Measurements from ENCODE around the gene DSCAM. TPM values are rescaled to one million over a fixed set of nuclear protein-coding genes. Genes with fewer than 3 reads are reported as not detected.

DSCAM gene
- total RNA-seq, 1 experiment from 2014 or later, result not detected

DNA sequence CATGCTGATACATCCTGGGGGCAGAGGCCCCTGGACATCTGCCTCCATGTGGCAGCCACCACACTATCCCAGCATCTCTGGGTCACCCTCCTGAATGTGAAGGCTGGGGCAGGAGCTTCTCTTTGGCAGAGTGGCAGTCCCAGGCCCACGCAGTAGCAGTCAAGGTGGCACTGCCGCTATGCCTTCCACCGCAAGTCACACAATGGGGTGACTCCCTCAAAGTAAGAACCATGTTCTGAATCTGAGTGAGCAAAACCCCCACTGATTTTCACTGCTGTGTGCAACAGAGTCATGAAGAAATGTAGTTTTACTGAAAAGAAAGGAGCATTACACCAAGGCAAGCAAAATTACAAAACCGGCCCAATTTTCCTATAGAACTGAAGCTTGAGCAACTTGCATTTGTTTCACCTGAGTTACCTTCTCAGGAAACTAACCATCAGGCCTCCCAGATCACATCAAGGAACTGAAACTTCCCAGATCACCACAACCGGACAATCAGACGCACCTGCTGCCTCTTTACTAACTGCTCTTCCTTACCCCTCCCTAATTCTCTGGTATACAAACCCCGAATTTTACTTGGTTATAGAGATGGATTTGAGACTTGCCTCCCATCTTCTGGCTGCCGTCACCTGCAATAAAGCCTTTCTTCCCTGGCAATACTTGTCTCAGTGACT lies 877.1 kb downstream of the DSCAM start (continued):
- no peak for TF ChIP-seq ELF1 (IDR thresholded peaks at IDR 0.05; ENCODE audit: borderline replicate concordance, low read depth)
- TF ChIP-seq, protein P1, sequence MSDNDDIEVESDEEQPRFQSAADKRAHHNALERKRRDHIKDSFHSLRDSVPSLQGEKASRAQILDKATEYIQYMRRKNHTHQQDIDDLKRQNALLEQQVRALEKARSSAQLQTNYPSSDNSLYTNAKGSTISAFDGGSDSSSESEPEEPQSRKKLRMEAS (IDR thresholded peaks at IDR 0.05), result no peak
- no peak for TF ChIP-seq CEBPB (IDR thresholded peaks at IDR 0.05; ENCODE audit: low read depth)
- TF ChIP-seq CBX3 (IDR thresholded peaks at IDR 0.05; ENCODE audit: low read depth), result no peak
- TF ChIP-seq JUND (IDR thresholded peaks at IDR 0.05), result no peak
- TF ChIP-seq YY1 (IDR thresholded peaks at IDR 0.05; ENCODE audit: extremely low read depth, insufficient replicate concordance, low read depth, low read length), result no peak
- TF ChIP-seq SP1 (IDR thresholded peaks at IDR 0.05; ENCODE audit: low read depth), result no peak
- TF ChIP-seq SRF (IDR thresholded peaks at IDR 0.05; ENCODE audit: low read depth), result no peak
- no peak for TF ChIP-seq EGR1 (IDR thresholded peaks at IDR 0.05; ENCODE audit: low read depth)

DNA sequence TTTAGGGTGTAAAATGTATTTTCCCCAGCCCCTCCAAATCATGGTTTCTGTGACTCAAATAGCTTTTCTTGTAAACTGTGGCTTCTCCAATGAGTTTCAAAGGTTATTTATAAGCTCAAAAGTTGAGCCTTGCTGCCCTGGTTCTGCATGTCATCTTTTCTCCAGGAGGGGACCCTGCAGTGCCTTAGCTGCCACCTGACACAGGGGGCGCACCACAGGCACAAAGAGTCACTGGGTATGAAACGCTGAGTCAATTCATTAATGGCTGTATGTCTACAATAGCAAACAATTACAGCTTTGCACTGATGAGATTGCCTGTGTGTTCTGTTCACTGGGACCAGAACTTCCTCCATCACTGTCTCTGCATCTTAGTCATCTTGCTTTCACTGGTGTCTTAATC lies 878.9 kb downstream of the DSCAM start:
- H3K27me3 ChIP-seq (ENCODE audit: insufficient read depth, low read length), result no peaks in the 10 kb centered on the region
- intact Hi-C loops (cut with micrococcal nuclease), result no loop called here
- TF ChIP-seq ZNF274 (IDR thresholded peaks at IDR 0.05; ENCODE audit: low read depth, low read length) (no peak), CEBPB (IDR thresholded peaks at IDR 0.05; ENCODE audit: low read depth) (no peak), SRF (IDR thresholded peaks at IDR 0.05; ENCODE audit: low read depth) (no peak), CBX3 (IDR thresholded peaks at IDR 0.05; ENCODE audit: low read depth) (no peak), POLR2AphosphoS5 (IDR thresholded peaks at IDR 0.05; ENCODE audit: low read depth, low read length) (no peak), ZFX (IDR thresholded peaks at IDR 0.05) (no peak), JUND (IDR thresholded peaks at IDR 0.05) (no peak), EGR1 (IDR thresholded peaks at IDR 0.05; ENCODE audit: low read depth) (no peak), TCF7L2 (IDR thresholded peaks at IDR 0.05; ENCODE audit: borderline replicate concordance, extremely low read depth, insufficient read depth, insufficient read length) (no peak)
- TF ChIP-seq, protein P1 (IDR thresholded peaks at IDR 0.05), result no peak
- TF ChIP-seq, protein P2, sequence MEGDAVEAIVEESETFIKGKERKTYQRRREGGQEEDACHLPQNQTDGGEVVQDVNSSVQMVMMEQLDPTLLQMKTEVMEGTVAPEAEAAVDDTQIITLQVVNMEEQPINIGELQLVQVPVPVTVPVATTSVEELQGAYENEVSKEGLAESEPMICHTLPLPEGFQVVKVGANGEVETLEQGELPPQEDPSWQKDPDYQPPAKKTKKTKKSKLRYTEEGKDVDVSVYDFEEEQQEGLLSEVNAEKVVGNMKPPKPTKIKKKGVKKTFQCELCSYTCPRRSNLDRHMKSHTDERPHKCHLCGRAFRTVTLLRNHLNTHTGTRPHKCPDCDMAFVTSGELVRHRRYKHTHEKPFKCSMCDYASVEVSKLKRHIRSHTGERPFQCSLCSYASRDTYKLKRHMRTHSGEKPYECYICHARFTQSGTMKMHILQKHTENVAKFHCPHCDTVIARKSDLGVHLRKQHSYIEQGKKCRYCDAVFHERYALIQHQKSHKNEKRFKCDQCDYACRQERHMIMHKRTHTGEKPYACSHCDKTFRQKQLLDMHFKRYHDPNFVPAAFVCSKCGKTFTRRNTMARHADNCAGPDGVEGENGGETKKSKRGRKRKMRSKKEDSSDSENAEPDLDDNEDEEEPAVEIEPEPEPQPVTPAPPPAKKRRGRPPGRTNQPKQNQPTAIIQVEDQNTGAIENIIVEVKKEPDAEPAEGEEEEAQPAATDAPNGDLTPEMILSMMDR (IDR thresholded peaks at IDR 0.05 in 2 of 3, conservative IDR thresholded peaks at IDR 0.05 in 1 of 3; ENCODE audit: borderline replicate concordance in 1 of 3, insufficient read depth in 1 of 3, low read depth in 2 of 3, low read length in 2 of 3), result no peak
- TF ChIP-seq, protein P3, sequence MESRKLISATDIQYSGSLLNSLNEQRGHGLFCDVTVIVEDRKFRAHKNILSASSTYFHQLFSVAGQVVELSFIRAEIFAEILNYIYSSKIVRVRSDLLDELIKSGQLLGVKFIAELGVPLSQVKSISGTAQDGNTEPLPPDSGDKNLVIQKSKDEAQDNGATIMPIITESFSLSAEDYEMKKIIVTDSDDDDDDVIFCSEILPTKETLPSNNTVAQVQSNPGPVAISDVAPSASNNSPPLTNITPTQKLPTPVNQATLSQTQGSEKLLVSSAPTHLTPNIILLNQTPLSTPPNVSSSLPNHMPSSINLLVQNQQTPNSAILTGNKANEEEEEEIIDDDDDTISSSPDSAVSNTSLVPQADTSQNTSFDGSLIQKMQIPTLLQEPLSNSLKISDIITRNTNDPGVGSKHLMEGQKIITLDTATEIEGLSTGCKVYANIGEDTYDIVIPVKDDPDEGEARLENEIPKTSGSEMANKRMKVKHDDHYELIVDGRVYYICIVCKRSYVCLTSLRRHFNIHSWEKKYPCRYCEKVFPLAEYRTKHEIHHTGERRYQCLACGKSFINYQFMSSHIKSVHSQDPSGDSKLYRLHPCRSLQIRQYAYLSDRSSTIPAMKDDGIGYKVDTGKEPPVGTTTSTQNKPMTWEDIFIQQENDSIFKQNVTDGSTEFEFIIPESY (IDR thresholded peaks at IDR 0.05; ENCODE audit: extremely low read depth, insufficient replicate concordance, low read length), result no peak
- TF ChIP-seq, protein P4, sequence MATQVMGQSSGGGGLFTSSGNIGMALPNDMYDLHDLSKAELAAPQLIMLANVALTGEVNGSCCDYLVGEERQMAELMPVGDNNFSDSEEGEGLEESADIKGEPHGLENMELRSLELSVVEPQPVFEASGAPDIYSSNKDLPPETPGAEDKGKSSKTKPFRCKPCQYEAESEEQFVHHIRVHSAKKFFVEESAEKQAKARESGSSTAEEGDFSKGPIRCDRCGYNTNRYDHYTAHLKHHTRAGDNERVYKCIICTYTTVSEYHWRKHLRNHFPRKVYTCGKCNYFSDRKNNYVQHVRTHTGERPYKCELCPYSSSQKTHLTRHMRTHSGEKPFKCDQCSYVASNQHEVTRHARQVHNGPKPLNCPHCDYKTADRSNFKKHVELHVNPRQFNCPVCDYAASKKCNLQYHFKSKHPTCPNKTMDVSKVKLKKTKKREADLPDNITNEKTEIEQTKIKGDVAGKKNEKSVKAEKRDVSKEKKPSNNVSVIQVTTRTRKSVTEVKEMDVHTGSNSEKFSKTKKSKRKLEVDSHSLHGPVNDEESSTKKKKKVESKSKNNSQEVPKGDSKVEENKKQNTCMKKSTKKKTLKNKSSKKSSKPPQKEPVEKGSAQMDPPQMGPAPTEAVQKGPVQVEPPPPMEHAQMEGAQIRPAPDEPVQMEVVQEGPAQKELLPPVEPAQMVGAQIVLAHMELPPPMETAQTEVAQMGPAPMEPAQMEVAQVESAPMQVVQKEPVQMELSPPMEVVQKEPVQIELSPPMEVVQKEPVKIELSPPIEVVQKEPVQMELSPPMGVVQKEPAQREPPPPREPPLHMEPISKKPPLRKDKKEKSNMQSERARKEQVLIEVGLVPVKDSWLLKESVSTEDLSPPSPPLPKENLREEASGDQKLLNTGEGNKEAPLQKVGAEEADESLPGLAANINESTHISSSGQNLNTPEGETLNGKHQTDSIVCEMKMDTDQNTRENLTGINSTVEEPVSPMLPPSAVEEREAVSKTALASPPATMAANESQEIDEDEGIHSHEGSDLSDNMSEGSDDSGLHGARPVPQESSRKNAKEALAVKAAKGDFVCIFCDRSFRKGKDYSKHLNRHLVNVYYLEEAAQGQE (IDR thresholded peaks at IDR 0.05; ENCODE audit: low read depth), result no peak

More for the DNA sequence above, 878.9 kb downstream of the DSCAM start:
- no TSS peak for BruUV-seq (replicated peaks)
- Histone ChIP-seq H3K9ac (ENCODE audit: low read length) (no peak overlapping the region), H3K9me3 (ENCODE audit: control insufficient read depth in 1 of 2, insufficient read depth in 1 of 2, low read depth in 1 of 2, low read length in 2 of 2) (peaks cover 0 to 23% of the 10 kb centered on the region in 2 experiments; a peak in 1 of 4 replicates), H3K4me3 (replicated peaks in 1 of 2; ENCODE audit: low read depth in 1 of 2, low read length in 2 of 2) (no peak overlapping the region), H3K79me2 (ENCODE audit: insufficient read depth, low read length) (no peaks in the 10 kb centered on the region), H3K4me1 (ENCODE audit: control insufficient read depth in 1 of 2, insufficient read depth in 2 of 2, low read length in 2 of 2) (no peaks in the 10 kb centered on the region), H3K9me2 (ENCODE audit: insufficient read depth) (no peaks in the 10 kb centered on the region), H3K36me3 (ENCODE audit: control insufficient read depth in 1 of 2, insufficient read depth in 2 of 2, low read length in 2 of 2) (no peaks in the 10 kb centered on the region), H3K4me2 (ENCODE audit: low read length) (no peak overlapping the region), H3K27ac (ENCODE audit: low read depth, low read length) (no peak overlapping the region), H2AFZ (ENCODE audit: low read depth, low read length, poor library complexity, severe bottlenecking) (no peak overlapping the region), H4K20me1 (ENCODE audit: insufficient read depth) (no peaks in the 10 kb centered on the region)
- ATAC-seq (no peak), DNase-seq (ENCODE audit: low read depth, low spot score) (no peak)
- ChIA-PET RAD21 (ENCODE audit: low non-redundant PET in 1 of 2, low total read pairs in 2 of 2, uncharacterized antibody in 2 of 2, unreplicated experiment in 2 of 2) (no interaction called here), POLR2A (no interaction called here), CTCF (no interaction called here)

Data from HCT116 (cell line).